ENCODE results near the gene DNAH5.

GRCh38 chr5:13989832-13990231 lies 45.3 kb upstream of the DNAH5 start:
- TF ChIP-seq CTCF (IDR thresholded peaks at IDR 0.05) (no peak), POLR2A (IDR thresholded peaks at IDR 0.05) (no peak)

Measured in lower leg skin (tissue), 3 donors.